Pulmonary artery endothelial cell (primary cell): ENCODE data around the gene PTP4A2. TPM values are rescaled to one million over a fixed set of nuclear protein-coding genes. Genes with fewer than 3 reads are reported as not detected.
"Not testable (repeated sequence)": the region's sequence is repeated elsewhere in the genome, so short reads cannot be mapped to it uniquely, and the experiment has no call there.

Experiments used
- DNase-seq: peaks from one replicate; pipeline ENCODE4 v3.0.0-alpha.2; 2011; ENCODE audit warnings: low read depth, low spot score
- total RNA-seq: library from RNA; depleted of rRNA; stranded (reverse); fragments of >200 nt; gene quantifications from 2 replicates; pipeline ENCODE4 v1.2.3, GENCODE V29; 2014

PTP4A2 gene
- total RNA-seq, 1 donor from 2014 or later: 325 TPM

DNA sequence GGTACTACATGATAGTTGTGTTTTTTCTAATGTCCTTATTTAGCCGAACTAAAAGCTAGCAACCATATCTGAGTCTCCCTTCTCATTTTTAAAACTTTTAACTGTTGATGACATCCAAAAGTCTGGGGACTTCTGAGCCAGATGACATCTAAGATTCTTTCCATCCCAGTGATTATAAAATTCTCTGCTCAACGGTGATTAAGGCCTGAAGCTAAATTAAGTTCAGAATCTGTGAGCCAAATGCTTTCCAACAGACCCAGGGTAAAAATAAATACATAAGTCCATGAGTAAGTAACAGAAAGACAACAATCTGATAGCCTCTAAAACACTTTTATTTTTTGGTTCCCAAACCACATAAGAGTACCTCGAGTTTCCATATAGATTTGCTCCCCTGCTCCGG lies 13.1 kb upstream of the PTP4A2 start:
- no peak for DNase-seq

GRCh38 chr1:31949862-31950261 lies 11.7 kb upstream of the PTP4A2 start:
- DNase-seq: no peak

- DNase-seq: not testable (repeated sequence)
Measured at GRCh38 chr1:31945677-31946076, 7.5 kb upstream of the PTP4A2 start.

DNA sequence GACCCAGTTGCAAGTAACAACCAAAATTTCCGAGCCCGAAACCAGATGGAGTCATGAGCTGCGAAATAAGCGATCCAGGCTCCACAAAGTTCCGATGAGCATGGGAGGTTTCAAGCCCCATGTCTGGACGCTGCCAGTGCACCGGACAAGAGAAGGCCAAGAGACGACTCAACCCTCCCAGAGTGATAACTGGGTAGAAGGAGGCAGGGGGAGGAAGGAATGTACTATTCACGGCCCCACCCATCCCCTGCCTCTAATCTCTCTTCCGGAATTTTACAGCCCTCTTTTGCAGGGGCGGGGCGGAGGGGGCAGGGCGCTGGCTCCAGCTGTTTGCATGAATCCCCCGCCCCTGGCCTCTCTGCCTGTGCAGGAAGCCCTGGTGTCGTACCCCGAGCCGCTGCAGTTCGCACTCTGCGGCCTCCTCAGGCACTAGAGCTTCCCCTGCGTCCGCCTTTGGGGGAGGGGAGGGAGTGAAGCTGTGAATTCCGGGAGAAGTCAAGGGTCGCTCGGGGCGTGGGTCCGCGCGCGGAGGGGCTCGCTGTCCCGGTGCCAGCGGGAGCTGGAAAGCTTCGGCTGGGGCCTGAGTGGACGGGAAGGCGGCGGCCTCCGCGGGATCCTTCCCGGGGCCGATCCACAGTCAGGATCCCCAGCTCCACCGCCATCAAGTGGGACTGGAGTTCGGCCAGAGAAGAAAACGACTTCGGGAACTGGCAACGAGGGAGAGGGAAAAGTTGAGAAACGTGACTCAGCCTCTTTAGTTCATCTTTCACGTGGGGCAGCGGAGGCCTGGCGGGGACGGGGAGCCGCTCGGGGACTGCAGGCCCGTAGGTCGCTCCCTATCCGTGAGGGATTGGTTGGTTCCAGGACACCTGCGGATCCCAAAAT lies 6.3 kb upstream of the PTP4A2 start:
- DNase-seq: no peak

DNA sequence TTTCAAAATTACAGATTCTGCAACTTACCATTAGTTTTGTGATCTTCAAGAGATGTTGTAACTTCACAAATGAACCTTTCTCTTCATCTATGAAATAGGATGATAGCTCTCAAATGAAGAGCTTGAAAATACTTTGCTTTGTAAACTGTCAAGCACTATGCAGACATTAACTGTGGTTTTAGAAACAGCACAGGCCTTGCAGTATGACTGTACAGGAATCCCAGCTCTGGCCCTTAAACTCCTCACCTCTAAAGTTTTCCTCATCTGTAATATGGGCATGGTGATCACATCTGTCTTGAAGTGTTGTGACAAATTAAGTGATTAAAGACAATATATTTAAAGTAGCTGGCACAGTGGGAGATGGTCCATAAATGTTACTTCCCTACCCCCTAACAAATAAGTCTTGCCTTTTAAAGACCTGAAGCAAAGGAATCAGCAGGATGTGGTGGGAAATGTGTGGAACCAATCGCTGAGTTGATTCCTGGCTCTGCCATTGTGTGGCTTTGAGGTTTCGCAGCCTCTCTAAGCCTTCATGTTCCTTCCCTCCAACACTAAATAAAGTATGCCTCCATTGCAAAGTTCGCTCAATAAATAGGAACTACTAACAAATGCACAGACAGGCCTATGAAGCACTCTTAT lies 5.5 kb upstream of the PTP4A2 start:
- DNase-seq: no peak

DNA sequence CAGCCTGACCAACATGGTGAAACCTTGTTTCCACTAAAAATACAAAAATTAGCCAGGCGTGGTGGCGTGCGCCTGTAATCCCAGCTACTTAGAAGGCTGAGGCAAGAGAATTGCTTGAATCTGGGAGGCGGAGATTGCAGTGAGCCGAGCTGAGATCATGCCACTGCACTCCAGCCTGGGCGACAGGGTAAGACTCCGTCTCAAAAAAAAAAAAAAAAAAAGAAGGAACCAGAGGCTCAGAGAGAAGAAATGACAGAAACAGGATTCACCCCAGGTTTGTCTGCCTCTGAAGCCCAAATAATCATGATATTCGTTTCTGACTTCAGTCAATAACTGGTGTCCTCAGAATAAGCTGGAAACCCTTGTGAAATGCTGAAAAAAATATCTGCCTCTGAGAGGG lies 3.9 kb upstream of the PTP4A2 start:
- DNase-seq: not testable (repeated sequence)

GRCh38 chr1:31939484-31940329 lies 1.5 kb upstream of the PTP4A2 start:
- DNase-seq: no peak

- no peak for DNase-seq
Measured at GRCh38 chr1:31937300-31938183, 626 bp downstream of the PTP4A2 start.

GRCh38 chr1:31936981-31937299 lies 1.2 kb downstream of the PTP4A2 start:
- DNase-seq: no peak

GRCh38 chr1:31936278-31936980 lies 1.7 kb downstream of the PTP4A2 start:
- DNase-seq: no peak

DNA sequence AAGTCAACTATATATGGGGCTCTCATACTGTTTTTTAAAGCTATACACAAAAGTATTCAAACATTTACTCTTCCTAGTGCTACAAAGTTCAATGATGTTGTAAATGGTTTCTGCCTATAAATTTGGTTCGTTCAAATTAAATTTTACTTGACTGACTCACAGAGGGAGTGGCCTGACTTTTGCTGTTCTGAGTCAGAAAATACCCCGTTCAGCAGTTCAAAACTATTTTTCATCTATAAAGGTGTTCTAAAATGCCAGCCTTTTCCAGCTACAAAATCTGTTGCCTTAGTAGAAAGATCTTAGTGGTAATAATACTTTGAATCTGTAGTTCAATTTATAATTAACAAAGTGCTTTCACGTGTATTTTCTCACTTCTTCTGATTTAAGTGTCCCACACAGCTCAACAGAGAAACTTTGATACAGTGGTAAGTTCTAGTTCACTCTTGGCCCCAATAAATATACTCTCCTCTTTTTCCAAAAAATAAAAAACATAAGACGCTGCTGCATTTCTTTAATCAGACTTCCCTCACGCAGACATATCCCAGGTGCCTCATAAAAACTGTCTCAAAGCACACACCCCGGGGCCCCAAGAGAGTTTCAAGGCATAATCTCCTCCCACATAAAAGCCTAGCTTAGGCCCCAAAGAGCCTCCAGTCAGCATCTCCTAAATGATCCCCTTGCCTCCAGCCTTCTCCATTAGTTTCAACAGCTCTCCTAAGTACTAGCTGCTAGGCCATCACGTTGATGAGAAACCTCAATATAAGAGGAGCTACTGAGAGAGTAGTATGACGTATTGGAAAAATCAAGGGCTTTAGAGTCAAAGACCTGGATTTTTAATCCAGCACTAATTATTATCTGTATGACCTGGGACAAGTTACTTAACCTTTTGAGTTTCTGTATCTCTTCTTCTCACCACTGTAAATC lies 3.2 kb downstream of the PTP4A2 start:
- no peak for DNase-seq

DNA sequence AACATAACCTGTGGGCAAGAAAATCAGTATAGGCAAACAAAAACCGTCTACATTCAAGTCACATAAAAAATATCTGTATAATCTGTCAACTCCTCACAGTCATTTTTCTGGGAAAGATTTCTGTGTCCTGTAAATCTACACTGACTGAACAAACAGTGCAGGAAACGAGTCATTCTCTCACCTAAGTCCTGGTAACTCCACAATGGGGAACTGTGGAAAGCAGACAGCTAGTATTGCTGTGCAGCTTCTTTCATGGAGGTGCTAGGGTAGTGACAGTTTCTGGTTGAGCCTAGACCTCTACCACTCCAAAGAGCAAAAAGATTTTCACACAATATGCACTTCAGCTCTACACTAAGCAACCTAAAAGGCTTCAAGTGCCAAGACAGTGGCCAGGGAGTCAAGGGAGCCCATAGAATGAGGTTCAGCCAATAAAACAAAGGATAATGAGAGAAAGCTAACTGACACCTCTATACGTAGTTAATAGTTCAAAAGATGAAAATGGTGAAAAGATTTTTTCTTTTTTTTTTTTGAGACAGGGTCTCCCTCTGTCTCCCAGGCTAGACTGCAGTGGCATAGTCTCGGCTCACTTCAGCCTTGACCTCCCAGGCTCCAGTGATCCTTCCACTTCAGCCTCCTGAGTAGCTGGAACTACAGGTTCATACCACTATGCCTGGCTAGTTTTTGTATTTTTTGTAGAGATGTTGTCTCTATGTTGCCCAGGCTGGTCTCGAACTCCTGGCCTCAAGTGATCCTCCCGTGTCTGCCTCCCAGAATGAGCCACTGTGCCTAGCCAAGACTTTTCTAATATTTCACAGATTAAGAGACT lies 5.5 kb downstream of the PTP4A2 start:
- DNase-seq: no peak

- DNase-seq: no peak
Measured at GRCh38 chr1:31931593-31932225, 6.5 kb downstream of the PTP4A2 start.

GRCh38 chr1:31930836-31931592 lies 7.2 kb downstream of the PTP4A2 start:
- DNase-seq: no peak

DNA sequence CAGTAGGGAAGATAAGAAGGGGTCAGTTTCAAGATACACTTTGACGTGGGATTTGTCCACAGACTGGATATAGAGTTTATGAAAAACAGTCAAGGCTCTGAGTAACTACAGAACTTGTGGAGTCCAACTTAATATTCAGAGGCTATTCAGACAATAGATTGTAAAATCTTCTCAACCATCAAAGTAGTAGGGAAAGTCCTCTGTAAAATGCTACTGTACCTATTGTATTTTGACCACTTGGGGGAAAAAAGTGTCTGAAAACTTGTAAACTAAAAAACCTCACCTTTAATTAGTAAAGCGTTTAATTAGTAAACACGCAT lies 10.5 kb downstream of the PTP4A2 start:
- no peak for DNase-seq

GRCh38 chr1:31926853-31927660 lies 11.1 kb downstream of the PTP4A2 start:
- no peak for DNase-seq

DNA sequence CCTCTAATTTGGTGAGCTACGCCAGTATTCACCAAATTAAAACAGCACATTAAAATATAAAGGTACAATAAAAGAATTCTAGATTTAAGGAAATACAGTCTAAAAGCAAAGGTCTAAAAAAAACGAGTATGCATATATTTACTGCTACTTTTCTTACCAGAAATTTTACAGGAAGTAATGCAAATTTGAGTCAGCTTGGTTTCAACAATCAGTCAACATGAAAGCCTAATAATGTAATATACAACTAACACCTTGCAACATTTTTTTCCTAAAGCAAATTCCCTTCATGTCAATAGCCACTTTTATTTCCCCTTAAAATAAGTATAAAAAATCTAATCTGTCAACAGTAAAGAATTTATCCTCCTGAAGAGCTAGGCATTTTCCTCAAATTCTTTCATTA lies 11.9 kb downstream of the PTP4A2 start:
- DNase-seq: no peak
